Measurements from ENCODE around the gene NIPSNAP3A.

NIPSNAP3A gene

DNA sequence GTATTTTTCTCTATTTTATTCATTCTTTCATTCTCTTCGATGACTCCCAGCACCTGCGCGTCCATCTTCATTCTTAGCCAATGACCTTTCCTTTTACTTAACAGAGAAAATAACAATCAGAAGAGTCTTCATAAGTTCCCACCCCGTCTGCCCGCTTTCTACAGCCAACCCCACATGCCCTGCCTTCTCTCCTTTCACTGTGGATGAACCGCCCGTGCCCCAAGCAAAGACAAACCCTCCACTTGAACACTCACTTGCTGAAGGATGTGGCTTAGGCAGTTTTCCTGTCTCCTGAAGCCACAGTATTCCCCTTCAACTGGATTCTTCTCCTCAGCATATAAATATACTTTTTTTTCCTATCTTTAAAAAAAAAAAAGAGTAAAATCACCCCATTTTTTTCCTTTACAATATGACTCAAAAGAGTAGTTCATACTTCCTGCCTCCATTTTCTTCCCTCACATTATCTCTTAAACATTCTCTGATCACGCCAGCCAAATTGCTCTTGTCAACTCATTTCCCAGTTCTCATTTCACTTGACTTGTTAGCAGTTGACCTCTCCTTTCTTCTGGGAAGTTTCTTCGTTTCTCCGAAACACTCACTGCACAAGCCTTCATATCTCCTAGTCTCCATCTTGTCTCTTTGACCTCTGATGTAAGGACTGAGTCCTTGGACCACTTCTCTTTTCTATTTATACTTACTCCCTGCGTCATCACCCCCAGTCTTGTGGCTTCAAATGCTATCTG is 27.5 kb downstream of the NIPSNAP3A start:
- DNase-seq (ENCODE audit: low read depth in 2 of 2) = no peak

- no peak for DNase-seq (ENCODE audit: low read depth in 2 of 2)
These were observed 28.1 kb downstream of the NIPSNAP3A start for GRCh38 chr9:104775574-104775936.

DNA sequence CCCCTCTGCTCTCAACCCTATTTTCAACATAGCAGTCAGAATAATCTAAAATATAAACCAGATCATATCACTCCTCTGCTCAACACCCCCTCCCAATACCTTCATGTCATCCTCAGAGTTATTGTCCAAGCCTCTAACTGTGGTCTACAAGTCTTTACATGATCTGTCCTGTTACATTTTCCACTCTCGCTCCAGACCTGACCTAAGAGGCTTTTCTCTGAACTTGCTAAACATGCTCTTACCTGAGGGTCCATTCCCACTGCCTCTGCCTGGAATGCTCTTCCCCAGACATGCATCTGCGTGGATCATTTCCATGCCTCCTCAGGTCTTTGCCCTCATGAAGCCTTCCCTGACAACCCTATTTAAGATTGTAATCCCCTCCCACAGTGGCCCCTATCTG is 28.5 kb downstream of the NIPSNAP3A start:
- DNase-seq (ENCODE audit: low read depth in 2 of 2) = no peak

DNA sequence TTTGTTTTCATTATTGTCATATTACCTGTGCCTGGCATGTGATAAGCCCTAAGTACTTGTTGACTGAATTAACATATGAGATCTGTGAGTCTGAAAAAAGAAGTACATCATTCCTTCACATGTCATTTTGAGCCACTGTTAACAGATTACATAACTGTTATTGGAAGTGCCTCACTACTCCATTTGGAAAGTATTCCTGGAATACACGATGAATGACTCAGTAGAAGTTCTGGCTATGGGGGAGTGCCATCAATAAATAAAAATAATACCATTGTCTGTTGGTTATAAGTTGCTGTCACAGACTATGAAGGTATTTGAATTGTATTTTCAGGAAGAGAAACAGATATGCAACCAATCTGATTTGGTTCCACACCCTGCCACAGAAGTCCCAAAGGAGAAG is 29.3 kb downstream of the NIPSNAP3A start:
- no peak for DNase-seq (ENCODE audit: low read depth in 2 of 2)

GRCh38 chr9:104778802-104779201 is 31.3 kb downstream of the NIPSNAP3A start:
- no peak for DNase-seq (ENCODE audit: low read depth in 2 of 2)

GRCh38 chr9:104779334-104779733 is 31.9 kb downstream of the NIPSNAP3A start:
- no peak for DNase-seq (ENCODE audit: low read depth in 2 of 2)

- DNase-seq (ENCODE audit: low read depth in 2 of 2) = no peak
These were observed 32.6 kb downstream of the NIPSNAP3A start for GRCh38 chr9:104779946-104780535.

DNA sequence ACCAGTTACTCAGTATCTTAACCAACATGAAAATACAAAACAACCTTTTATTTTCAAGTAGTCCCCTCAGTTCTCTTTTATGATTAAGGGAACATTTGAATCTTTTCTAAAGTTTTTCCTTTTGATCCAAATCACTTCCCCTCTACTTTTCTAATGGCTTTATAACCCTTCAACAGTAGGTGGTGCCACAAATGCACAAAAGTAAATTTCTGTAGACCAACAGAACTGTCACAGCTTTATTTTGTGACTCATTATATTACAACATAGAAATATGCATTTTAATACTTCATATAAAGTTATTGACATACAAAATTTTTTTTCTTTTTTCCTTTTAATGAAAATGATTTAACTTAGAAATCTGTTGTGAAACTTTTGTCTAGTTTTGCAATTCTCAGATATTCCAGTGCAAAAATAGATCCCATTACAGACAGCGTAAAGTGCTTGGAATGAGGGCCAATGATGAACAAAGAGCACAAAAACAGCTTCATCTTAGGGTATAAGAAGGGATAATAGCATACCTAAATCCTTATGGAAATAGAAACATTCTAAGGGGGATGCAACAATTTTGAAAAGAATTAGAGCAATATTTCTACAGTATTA is 33.4 kb downstream of the NIPSNAP3A start:
- DNase-seq (ENCODE audit: low read depth in 2 of 2) = no peak

DNA sequence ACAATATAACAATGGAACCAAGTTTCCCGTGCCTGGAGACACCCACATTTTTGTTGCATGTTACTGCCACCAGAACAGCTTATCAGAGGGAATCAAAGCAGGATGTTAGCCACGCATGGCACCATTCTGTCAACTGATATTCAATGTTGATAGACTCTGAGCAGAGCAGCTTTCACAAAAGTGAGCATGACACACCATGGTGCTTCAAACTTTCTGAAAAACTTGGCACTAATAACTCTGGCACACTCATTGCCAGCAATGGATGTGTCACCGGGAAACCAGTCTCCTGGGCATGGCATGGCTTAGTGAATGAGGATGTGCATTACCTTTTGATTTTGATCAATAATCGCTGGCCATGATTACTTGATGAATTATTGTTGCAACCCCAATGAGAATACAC is 36.1 kb downstream of the NIPSNAP3A start:
- no peak for DNase-seq (ENCODE audit: low read depth in 2 of 2)

DNA sequence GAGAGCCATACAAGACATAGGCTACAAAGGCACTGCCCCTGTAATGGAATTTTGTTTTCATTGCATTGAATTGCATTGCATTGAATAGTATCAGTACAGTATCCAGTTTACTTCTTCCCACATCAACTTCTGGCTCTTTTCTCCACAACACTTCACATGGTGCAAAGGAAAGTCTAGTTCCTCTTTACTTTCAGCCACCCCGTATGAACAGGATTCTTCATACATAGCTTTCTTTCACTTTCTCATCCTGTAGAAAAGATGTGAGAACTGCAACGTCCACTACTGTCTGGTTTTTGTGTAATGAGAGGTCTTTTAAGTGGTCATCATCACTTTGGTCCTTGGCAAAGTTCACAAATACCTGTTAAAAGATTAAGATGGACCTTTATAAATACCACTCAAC is 36.6 kb downstream of the NIPSNAP3A start:
- no peak for DNase-seq (ENCODE audit: low read depth in 2 of 2)

DNA sequence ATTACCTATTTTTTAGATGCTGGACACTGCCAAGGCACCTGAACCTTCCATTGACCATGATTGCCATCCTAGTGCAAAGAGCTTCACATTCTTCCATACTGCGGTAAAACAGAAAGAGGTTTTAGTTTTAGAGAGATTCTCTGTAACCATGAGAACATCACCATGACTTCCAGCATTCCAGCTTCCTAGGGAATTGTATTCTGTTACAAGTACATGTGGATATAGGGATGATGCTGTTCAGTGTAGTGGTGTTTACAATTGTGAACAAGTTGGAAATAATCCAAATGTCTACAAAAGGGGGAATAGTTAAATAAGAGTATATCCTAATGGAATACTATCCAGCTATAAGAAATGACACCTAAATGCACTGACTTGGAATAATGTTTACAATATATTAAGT is 38.8 kb downstream of the NIPSNAP3A start:
- DNase-seq (ENCODE audit: low read depth in 2 of 2) = no peak

- no peak for DNase-seq (ENCODE audit: low read depth in 2 of 2)
These were observed 40.0 kb downstream of the NIPSNAP3A start for GRCh38 chr9:104787306-104788015.

DNA sequence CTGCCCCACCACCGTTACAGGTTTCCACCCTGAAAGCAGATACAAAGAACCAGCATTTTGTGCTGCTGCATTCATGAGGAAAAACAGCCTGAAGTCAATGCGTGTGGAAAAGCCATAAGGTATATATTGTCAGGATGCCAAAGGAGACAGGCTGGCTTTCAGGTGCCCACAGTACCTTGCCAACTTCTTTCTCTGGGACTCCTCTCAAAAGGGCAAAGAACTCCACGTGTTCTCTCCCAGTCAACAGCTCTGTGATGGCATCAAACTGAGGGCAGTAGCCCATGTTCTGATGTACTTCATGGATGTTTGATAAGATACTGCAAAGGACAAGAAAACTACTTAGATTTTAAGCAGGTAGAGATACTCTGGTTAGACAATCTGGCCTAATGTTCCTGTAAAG is 40.8 kb downstream of the NIPSNAP3A start:
- no peak for DNase-seq (ENCODE audit: low read depth in 2 of 2)

DNA sequence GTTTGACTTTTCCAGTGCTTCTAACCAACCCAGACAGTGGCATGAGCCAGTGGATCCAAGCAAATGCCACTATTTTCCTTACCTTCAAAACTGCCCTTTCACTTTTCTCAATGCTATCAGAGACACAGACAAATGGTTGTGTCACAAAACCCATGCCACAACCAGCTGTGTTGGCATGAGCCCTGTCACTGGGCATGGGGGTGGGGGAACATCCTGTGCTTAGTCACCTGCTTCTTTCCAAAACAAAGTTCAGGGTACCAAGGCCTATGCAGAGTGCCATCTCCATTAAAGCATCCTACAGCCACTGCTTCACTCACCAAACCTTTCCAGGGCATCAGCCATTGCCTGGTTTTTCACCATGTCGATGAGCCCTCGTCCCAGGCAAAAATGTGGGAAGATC is 46.6 kb downstream of the NIPSNAP3A start:
- DNase-seq (ENCODE audit: low read depth in 2 of 2) = no peak

- no peak for DNase-seq (ENCODE audit: low read depth in 2 of 2)
These were observed 47.6 kb downstream of the NIPSNAP3A start for GRCh38 chr9:104795082-104795481.

- DNase-seq (ENCODE audit: low read depth in 2 of 2) = no peak
These were observed 48.4 kb downstream of the NIPSNAP3A start for GRCh38 chr9:104795857-104796256.

GRCh38 chr9:104798209-104798995 is 50.9 kb downstream of the NIPSNAP3A start:
- no peak for DNase-seq (ENCODE audit: low read depth in 2 of 2)

DNA sequence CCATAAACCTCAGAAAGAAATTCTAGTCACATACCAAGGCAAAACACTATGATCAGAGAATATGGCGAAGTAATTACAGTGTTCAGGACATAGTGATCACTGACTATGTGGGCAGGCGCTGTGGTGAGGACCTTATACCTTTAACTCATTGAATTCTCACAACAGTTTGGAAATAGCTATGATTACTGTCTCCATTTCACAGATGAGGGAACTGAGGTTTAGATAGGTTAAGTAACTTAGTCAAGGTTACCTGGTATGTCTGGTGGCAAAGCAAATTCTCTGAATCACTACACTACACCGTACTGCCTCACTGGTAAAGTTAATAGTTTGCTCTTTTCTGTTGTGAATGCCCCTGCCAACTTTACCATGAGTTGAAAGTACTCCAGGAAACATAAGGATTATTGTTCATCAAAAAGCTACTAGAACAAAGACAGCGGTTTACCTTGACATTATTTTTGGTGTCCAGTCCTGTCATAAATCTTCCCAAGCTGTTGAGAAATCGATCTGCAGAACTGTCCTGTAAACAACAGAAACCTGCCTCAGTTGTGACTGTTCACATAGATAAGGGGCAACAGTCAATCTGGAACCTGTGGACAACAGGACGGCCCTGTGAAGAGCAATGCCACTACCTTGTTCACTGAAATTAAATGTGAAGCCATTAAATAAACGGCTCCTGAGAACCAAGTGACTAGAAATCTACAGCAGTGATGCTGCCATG is 52.7 kb downstream of the NIPSNAP3A start:
- DNase-seq (ENCODE audit: low read depth in 2 of 2) = no peak

GRCh38 chr9:104802110-104802509 is 54.6 kb downstream of the NIPSNAP3A start:
- no peak for DNase-seq (ENCODE audit: low read depth in 2 of 2)

DNA sequence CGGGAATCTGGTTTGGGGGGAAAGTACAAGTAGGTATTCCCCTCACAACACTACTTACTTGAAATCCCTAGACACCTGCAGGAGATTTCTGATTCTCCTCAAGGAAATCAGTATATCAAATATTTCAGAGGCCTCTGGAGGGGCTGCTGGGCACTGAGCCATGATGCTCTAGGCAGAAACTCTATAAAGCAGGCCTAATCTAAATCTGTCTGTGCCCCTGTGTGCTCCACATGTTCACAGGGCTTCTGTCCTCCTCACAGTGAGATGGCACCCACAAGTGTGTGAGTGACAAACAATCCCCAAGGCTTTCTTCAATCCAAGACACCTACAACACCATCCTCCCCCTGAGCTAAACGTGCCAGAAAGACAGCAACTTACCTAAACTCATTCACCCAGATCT is 55.4 kb downstream of the NIPSNAP3A start:
- no peak for DNase-seq (ENCODE audit: low read depth in 2 of 2)

- no peak for DNase-seq (ENCODE audit: low read depth in 2 of 2)
These were observed 58.0 kb downstream of the NIPSNAP3A start for GRCh38 chr9:104805441-104805840.
